Endothelial cell of umbilical vein (primary cell): ENCODE data around the gene CEP164.

ENCODE experiments used
- CTCF ChIP-seq, 2 donors: IDR thresholded peaks; 1 replicate in 1 of 2; 2 replicates in 1 of 2; pipeline ENCODE4 v1.5.1; 2011; ENCODE audit warnings: low read length in 2 of 2, mild to moderate bottlenecking in 2 of 2, moderate library complexity in 2 of 2, control low read depth in 1 of 2, inconsistent platforms in 1 of 2, low read depth in 1 of 2; ENCODE audit not compliant: insufficient read depth in 1 of 2; ENCODE audit errors: extremely low read depth in 1 of 2
- EZH2 ChIP-seq: IDR thresholded peaks from 2 replicates; pipeline ENCODE4 v1.6.1; 2012; ENCODE audit warnings: borderline replicate concordance, low read depth, mild to moderate bottlenecking, moderate library complexity, low read length, inconsistent platforms; ENCODE audit not compliant: severe bottlenecking
- MYC ChIP-seq: IDR thresholded peaks from one replicate; pipeline ENCODE4 v1.6.1; 2011; ENCODE audit warnings: mild to moderate bottlenecking, low read depth, low read length

- no peak for TF ChIP-seq EZH2
- no peak for TF ChIP-seq MYC
- no peak for TF ChIP-seq CTCF (IDR thresholded peaks at IDR 0.05; ENCODE audit: extremely low read depth in 1 of 2, insufficient read depth in 1 of 2, low read depth in 1 of 2, low read length in 2 of 2)
These were observed 47.8 kb upstream of the CEP164 start for GRCh38 chr11:117279711-117280376.
